ENCODE measurements around the gene ST6GAL1. TPM values are rescaled to one million over a fixed set of nuclear protein-coding genes. Genes with fewer than 3 reads are reported as not detected.

Gene ST6GAL1
- total and polyA plus RNA-seq, 10 of the 15 experiments (the other 5 are each of a cell fraction or from before 2014, with no cell fraction given): 74.2 to 248 (median 149) TPM

DNA sequence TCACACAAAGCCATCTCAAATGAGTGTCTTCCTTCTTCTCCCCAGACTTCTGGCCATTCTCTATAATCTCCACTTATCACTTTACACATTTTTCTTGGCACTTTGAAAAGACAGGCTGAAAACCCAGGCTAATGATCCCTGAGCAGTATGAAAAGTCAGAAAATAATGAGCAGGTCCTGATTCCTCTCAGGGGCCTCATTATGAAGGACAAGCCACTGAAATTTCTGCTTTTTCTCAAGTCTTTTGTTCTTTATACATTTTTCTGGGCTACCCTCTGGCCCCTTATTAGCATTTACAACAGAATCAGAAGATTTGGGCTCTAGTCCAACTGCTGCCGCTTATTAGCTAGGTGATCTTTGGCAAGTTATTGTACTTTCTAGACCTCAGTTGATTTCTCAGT is 9.5 kb upstream of the ST6GAL1 start:
- Histone ChIP-seq H3K4me2 (ENCODE audit: control insufficient read depth, insufficient read depth) (no peak overlapping the region), H3K4me1 (ENCODE audit: control insufficient read depth, insufficient read depth, low read length) (no peaks in the 10 kb centered on the region), H4K20me1 (ENCODE audit: control insufficient read depth, insufficient read depth) (no peaks in the 10 kb centered on the region), H3K9me3 (replicated peaks; ENCODE audit: control insufficient read depth, insufficient read depth, low read length) (no peaks in the 10 kb centered on the region), H3K27ac (ENCODE audit: control insufficient read depth, insufficient read depth) (no peak overlapping the region), H3K4me3 (no peak overlapping the region), H3K79me2 (ENCODE audit: control insufficient read depth, insufficient read depth, low read length) (no peaks in the 10 kb centered on the region), H3K27me3 (replicated peaks in 1 of 2; ENCODE audit: control insufficient read depth in 2 of 2, insufficient read depth in 2 of 2, low read length in 1 of 2) (no peaks in the 10 kb centered on the region; a peak in 1 of 4 replicates), H3K36me3 (ENCODE audit: control insufficient read depth in 2 of 2, insufficient read depth in 2 of 2, low read length in 1 of 2) (no peaks in the 10 kb centered on the region), H2AFZ (ENCODE audit: control insufficient read depth, low read depth, low read length) (no peak overlapping the region), H3K9ac (ENCODE audit: control insufficient read depth, insufficient read depth, low read length) (no peak overlapping the region)
- DNase-seq (ENCODE audit: low read depth, low spot score): no peak
- FAIRE-seq: no peak
- ChIA-PET POLR2A (no interaction called here), RAD21 (ENCODE audit: unreplicated experiment) (no interaction called here), CTCF (interaction anchor here (0.9 to 1.1 kb wide), 2 partner anchors 12 to 230 kb away, joined by 3 read pairs; no protein-coding TSS in a partner anchor), SMC1A (ENCODE audit: uncharacterized antibody, unreplicated experiment) (interaction anchor here (1.2 kb wide), 1 partner anchor 71 kb away, joined by 4 read pairs; no protein-coding TSS in a partner anchor)
- in situ Hi-C loops (cut with MboI): no loop called here
- TF ChIP-seq SMARCA5 (IDR thresholded peaks at IDR 0.05) (no peak), RBBP5 (conservative IDR thresholded peaks at IDR 0.05) (no peak), CBFB (IDR thresholded peaks at IDR 0.05; ENCODE audit: low read depth) (no peak), ZZZ3 (IDR thresholded peaks at IDR 0.05; ENCODE audit: control insufficient read depth, insufficient read length, low read depth) (no peak), NFYA (IDR thresholded peaks at IDR 0.05; ENCODE audit: borderline replicate concordance, low read depth, low read length) (no peak), CREB1 (IDR thresholded peaks at IDR 0.05; ENCODE audit: low read depth) (no peak), ATF2 (IDR thresholded peaks at IDR 0.05; ENCODE audit: low read length) (no peak), KAT2A (conservative IDR thresholded peaks at IDR 0.05; ENCODE audit: control insufficient read depth, low read depth, low read length) (no peak), SPI1 (IDR thresholded peaks at IDR 0.05; ENCODE audit: borderline replicate concordance, insufficient read depth, low read depth, low read length) (no peak)
- no peak for ATAC-seq
- WGBS (ENCODE audit: insufficient coverage, insufficient replicate concordance, low lambda C conversion rate, missing lambda C conversion rate): 100% methylated on average over 1 of the region's 1 CpG
- intact Hi-C loops (cut with micrococcal nuclease; ENCODE audit: unreplicated experiment): loop anchor here (5.0 kb wide), 1 partner anchor 63 kb away; no protein-coding TSS in a partner anchor
- no TSS peak for BruUV-seq (replicated peaks)

Measured in GM12878 (cell line).